NCI-H2227 (cell line): ENCODE data around the gene MOB3A.
"Not testable (repeated sequence)": the region's sequence is repeated elsewhere in the genome, so short reads cannot be mapped to it uniquely, and the experiment has no call there.

ENCODE experiments used
- DNase-seq: peaks from one replicate; lab custom pipeline; 2025; ENCODE audit not compliant: unreplicated experiment; lab: John Stamatoyannopoulos, UW

The MOB3A gene

GRCh38 chr19:2109046-2109864 is 13.1 kb upstream of the MOB3A start:
- DNase-seq, result no peak

- no peak for DNase-seq
Measured at GRCh38 chr19:2108251-2109016, 12.3 kb upstream of the MOB3A start.

GRCh38 chr19:2103045-2103707 is 7.0 kb upstream of the MOB3A start:
- no peak for DNase-seq

- DNase-seq, result no peak
Measured at GRCh38 chr19:2101417-2102335, 5.5 kb upstream of the MOB3A start.

GRCh38 chr19:2100719-2101061 is 4.6 kb upstream of the MOB3A start:
- no peak for DNase-seq

- DNase-seq, result no peak
Measured at GRCh38 chr19:2099937-2100718, 4.0 kb upstream of the MOB3A start.

- no peak for DNase-seq
Measured at GRCh38 chr19:2099054-2099501, 3.0 kb upstream of the MOB3A start.

- DNase-seq, result peak; percentile 29
Measured at GRCh38 chr19:2097886-2098327, 1.8 kb upstream of the MOB3A start.

GRCh38 chr19:2097203-2097885 is 1.2 kb upstream of the MOB3A start:
- DNase-seq, result peak; percentile 29

- DNase-seq, result peak; percentile 95
Measured at GRCh38 chr19:2096480-2097202, 515 bp upstream of the MOB3A start, which contains the start of gene IZUMO4. TSS of gene IZUMO4 (plus strand) at chr19:2096915. CDS start at chr19:2096946, 31 bp downstream.

- DNase-seq, result not testable (repeated sequence)
Measured at GRCh38 chr19:2091926-2092525, 4.1 kb downstream of the MOB3A start.

GRCh38 chr19:2089727-2090053 is 6.4 kb downstream of the MOB3A start:
- DNase-seq, result no peak

GRCh38 chr19:2089001-2089711 is 7.0 kb downstream of the MOB3A start:
- DNase-seq, result peak; percentile 33

- no peak for DNase-seq
Measured at GRCh38 chr19:2087621-2088100, 8.5 kb downstream of the MOB3A start.

- DNase-seq, result not testable (repeated sequence)
Measured at GRCh38 chr19:2086695-2087620, 9.2 kb downstream of the MOB3A start.

GRCh38 chr19:2084993-2085720 is 11.0 kb downstream of the MOB3A start:
- DNase-seq, result no peak
